CMK (cell line): ENCODE data around the gene RIBC2.
"Not testable (repeated sequence)": the region's sequence is repeated elsewhere in the genome, so short reads cannot be mapped to it uniquely, and the experiment has no call there.

Experiments
- DNase-seq: peaks from one replicate; pipeline ENCODE4 v3.0.0-alpha.2; 2010; ENCODE audit warnings: low read depth

Gene RIBC2, protein sequence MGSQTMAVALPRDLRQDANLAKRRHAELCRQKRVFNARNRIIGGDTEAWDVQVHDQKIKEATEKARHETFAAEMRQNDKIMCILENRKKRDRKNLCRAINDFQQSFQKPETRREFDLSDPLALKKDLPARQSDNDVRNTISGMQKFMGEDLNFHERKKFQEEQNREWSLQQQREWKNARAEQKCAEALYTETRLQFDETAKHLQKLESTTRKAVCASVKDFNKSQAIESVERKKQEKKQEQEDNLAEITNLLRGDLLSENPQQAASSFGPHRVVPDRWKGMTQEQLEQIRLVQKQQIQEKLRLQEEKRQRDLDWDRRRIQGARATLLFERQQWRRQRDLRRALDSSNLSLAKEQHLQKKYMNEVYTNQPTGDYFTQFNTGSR

DNA sequence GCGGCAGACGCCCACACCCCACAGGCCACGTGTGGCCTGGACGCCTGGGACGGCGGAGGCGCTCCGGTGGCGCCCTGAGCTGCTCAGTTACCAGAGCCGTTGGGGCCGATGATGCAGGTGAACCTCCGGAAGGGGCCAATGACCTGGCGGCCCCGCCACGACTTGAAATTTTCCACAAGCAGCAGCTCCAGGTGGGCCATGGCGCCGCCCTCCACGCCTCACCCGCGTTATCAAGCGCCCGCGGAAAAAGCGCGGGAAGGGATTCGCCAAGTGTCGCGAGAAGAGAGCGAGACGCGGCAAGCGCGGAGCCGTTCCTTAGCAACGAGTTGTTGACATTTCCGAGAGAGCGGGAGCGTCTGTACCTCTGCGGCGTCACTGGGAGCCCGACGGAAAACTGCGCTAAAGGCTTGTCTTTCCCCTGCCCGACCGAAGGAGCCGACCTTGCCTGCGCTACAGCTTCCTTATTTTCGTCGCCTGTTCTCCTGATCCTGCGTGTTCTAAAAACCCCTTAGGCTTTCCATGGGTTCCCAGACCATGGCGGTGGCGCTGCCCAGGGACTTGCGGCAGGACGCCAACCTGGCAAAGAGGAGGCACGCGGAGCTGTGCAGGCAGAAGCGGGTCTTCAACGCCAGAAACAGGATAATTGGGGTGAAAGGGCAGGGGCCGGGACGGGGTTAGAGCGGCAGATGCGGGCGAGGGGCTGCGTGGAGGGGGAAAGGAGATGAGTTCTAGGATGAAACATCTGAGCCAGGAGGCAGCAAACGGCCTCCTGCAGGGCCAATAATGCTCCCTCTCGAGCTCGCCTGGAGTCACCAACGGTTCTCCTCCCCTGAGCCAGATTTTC lies at the start of gene RIBC2, which contains the start of gene SMC1B:
TSS of gene RIBC2 (plus strand) at position 326 of the 844 bp plus-strand sequence. CDS start at position 520, 194 bp downstream.
TSS of gene SMC1B (minus strand) at position 232 of the 844 bp plus-strand sequence. CDS start at position 200, 32 bp downstream.
- peak; percentile 82 for DNase-seq

DNA sequence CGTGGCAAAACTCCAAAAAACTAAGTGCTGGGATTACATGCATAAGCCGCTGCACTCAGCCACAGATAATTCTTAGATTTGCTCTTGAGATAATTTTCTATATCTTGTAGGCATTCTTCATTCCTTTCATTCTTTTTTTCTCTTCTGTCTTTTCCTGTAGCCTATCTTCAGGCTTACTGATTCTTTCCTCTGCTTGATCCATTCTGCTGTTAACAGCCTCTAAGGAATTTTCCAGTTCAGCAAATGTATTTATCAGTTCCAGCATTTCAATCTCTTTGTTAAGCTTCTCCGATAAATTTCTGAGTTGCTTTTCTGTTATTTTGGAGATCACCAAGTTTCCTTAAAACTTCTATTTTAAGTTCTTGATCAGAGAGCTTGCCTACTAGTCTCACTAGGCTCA lies 46.8 kb upstream of the RIBC2 start:
- DNase-seq = no peak

DNA sequence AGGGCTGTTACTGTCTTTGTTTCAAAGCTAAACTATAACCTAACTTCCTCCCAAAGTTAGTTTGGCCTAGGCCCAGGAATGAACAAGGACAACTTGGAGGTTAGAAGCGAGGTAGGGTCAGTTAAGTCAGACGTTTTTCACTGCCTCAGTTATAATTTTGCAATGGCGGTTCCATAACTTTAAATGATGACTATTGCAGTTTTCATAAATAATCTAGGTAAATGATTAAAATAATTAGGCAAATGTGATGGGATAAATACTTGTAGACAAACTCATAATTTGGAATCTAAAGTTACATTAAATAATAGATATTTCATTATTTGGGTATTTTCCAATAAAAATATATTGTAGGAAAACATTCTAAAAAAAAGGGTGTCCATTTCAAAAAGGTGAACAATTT lies 39.9 kb upstream of the RIBC2 start:
- not testable (repeated sequence) for DNase-seq

DNA sequence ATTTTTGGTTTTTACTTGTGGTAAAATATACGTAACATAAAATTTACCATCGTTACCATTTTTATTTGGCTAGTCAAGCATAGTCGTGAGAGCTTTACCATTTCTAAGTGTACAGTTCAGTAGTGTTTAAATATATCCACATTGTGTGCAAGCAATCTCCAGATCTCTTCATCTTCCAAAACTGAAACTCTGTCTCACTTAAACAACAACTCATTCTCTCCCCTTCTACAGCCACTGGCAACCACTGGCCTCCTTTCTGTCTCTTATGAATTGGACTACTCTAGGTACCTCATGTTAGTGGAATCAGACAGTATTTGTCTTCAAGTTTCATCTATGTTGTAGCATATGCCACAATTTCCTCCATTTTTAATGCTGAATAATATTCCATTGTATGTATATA lies 37.5 kb upstream of the RIBC2 start:
- no peak for DNase-seq

DNA sequence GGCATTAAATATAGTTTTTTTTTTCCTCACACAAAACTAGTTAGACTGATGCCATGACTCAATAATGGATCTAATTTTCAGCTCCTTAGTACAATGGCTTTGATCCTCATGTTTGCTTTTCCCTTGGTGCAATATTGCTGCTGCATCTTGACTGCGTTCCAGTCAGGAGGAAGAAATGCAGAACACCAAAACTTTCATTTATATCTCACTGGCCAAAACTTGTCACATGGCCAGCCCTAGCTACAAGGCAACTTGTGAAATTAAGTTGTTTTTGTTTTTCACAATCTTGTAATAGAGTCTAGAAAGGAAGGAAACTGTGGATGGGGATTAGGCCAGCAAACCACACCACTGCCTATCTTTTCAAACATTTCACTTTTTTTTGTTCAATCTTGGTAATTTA lies 36.8 kb upstream of the RIBC2 start:
- no peak for DNase-seq

DNA sequence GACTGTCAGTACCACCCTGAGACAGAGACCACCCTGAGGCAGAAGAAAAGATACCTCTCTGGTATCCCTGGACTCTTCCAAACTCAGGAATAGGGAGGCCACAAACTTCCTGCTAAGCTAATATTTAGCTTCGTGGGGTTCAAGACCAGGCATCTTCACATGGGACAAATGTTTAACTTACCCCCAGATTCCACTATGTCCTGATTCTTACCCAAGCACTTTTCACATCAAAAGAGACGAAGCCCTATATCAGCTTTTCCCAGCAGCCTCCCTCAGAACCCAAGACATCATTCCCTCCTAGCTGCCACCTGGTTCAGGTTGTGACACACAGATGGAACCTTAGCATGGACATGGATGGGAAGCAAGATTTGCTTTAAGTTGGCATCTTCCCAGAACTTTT lies 32.1 kb upstream of the RIBC2 start:
- DNase-seq = no peak

DNA sequence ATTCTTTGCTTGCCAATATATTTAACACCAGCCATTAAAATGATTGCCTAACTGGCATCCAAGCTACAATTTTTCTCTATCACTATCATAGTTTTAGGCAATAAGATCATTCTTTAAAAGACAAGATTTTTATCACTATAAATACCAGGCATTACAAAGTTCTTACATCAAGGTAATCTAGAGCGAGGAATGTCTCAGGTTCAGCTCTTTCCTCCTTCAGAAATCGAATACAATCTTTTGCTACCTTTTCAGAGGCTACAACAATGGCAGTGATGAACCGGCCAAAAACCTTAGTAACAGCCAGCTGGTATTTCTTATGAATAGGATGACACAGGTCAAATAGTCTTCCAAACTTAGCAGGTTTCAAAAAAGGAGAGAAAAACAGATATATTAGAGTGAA lies 23.9 kb upstream of the RIBC2 start:
- DNase-seq = no peak

DNA sequence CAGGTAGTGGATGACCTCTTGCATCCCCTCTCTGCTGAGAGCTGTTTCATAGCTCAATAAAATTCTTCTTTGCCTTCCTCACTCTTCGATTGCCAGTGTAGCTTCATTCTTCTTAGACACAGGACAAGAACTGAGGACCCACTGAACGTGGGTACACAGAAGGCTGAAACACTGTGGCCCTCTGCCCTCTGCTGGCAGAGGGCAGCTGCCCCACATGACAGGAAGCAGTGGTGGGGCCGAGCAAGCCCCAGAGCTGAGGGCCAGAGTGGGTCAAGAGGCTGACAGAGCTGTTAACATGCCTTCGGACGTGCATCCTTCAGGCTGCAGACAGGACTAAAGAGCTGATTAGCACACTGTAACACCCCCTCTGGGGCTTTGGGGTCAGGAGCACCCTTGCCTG lies 15.7 kb upstream of the RIBC2 start:
- DNase-seq = no peak

DNA sequence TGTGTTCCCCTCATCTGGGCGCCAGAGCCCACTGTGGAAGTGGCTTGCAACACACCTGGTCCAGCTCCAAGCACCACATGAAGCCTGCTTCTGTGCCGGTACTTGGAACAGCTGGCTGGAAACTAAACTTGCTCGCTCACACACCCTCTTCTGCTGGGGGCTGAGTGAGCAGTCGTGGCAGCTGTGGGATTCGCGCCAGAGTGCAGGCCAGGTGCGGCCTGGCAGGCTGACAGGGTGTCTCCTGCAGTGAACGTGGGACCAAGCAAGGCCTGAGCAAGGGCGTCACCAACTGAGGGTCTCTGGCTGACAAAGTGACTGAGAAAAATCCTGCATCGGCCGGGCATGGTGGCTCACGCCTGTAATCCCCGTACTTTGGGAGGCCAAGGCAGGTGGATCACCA lies 15.3 kb upstream of the RIBC2 start:
- DNase-seq = no peak

DNA sequence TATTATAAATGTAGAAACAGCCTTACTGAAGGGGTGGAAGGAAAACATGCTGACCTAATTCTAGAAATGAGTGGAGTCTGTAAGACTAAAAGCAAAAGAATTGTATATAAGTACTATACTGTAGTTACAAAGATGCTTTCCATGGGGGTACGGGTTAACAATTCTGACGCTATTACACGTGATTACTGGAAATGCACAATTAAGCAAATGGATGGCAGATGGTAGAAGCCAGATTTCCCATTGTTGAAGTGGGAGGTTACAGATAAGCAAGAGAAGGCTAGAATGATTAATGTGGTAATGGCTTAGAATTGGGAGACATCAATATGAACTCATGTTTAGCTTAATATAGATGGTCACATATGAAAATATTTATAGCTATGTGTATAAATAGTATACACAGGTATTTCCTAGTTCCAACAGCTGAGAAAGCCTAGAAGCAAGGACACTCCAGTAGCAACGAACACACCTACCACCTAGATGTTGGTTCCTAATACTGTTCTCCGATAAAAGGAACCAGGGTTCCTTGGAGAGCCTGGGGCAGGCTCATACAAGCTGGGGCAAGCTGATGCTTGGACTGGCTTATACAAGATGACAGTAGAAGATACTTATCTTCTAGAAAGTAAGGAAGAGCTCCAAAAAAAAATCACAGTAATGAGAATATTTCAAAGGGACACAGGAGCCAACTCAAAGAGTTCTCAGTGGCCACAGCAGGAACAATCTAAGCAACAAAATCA lies 13.6 kb upstream of the RIBC2 start:
- DNase-seq = no peak

DNA sequence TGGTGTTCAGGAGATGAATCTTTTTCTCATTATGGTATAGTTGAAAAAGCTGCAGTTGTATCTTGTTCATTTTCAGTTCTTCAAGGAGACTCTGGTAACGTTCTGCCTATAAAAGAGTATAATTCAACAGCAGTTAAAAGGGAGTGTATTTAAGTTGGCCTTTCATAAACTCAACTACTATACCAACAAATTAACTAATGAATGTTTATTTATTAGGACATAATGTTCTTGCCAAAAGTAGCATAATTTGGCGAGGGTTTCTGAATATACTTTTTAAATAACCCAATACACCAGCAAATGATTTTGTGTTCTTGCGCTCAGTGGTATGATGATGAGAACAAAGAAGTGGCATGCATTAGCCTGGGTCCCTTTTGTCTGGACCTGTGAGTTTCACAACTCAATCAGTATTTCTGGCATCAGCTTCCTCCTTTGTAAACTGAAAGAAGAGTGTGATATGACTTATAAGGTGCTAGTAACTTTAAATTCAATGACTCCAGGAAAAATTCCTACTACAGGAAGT lies 11.0 kb upstream of the RIBC2 start:
- no peak for DNase-seq

DNA sequence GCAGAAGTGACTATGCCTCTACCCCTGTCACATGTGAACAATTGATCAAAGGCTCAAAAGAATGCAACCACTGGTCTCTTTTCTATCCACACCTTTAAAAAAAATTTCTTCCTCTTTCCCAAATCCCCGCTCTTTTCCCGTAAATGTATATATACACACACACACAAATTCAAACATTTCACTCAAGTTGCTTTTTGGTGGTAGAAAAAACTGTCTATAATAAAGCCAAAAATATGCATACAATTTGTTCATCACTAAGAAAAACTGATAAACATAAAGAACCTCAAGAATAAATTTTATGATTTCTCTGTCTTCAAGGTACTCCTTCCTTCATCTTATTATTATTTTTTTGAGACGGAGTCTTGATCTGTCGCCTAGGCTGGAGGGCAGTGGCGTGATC lies 5.7 kb upstream of the RIBC2 start:
- DNase-seq = no peak

DNA sequence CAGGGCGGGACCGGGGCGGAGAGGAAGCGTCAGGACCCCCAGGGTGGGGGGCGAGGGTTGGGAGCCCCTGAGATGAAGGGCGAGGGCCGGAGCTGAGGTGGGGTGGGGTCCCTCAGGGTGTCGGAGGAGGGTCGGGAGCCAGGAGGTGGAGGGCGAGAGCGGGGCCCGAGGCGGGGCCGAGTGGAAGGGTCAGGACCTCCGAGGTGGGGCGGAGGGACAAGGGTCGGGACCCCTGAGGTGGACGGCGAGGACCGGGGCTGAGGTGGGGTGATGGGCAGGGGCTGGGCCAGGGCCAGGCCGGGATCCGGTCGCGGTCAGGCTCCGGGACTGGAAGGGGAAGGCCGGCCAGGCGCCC lies 503 bp upstream of the RIBC2 start:
- DNase-seq = no peak

DNA sequence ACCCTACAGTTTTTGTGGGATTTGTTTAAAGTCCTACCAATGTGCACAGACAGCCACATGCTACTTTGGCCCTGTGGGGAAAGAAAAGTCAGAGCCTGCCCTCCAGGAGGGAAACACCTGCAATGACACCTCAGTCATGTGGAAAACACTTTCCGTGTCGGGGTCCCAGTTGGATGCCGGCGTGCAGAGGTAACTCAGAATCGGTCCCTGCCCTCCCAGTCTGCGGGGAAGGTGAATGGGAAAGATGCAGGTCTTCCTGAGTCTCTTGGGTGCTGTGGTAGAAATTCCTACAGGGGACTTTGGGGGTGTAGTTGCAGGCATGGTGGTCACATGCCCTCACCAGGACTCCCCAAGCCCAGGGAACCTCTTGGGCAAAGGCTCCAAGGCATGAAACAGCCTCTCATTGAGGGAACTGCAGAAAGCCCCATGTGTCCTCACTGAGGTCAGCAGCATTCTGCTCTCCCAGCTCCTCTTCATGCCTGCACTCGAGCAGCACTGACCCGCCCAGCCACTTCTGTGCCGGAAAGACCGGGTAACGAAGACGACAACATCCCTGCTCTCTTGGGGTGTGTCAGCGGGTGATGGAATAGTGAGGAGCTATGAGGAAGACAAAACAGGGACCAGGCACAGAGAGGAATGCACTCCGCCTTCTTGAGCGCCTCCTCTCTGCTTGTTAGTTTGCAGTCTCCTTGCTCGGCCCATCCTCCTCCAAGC lies 4.7 kb downstream of the RIBC2 start:
- DNase-seq = no peak

DNA sequence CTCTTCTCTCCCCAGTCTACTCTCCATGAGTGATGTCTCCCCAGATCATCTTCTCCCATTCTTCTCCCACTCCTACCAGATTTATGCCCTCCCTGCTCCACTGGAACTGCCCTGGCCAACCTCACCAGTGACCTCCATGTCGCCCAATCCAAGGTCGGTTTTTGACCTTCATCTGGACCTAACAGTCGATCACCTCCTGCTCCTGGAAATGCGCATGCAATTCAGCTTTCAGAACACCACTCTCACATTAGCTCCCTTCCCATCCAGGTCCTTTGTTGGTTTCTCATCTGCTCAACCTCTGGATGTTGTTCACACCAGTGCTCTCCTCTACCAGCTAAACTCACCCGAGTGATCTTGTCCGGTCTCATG lies 5.3 kb downstream of the RIBC2 start:
- DNase-seq = no peak

DNA sequence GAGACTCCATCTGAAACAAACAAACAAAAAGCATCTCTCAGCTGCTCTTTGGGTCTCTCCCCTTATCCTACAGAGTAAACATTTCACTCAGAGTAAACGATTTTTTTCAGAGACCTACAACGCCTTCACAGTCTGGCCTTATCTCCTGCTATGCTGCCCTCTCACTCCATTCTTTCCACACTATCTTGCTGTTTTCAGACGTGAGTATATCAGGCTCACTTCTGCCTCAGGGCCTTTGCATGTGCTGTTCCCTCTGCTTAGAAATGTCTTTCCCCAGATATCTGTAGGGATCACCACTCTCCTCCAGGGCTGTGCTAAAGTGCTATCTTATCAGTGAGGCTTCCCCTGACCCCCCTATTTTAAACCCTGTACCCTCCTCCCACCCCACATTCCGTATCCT lies 6.5 kb downstream of the RIBC2 start:
- no peak for DNase-seq

DNA sequence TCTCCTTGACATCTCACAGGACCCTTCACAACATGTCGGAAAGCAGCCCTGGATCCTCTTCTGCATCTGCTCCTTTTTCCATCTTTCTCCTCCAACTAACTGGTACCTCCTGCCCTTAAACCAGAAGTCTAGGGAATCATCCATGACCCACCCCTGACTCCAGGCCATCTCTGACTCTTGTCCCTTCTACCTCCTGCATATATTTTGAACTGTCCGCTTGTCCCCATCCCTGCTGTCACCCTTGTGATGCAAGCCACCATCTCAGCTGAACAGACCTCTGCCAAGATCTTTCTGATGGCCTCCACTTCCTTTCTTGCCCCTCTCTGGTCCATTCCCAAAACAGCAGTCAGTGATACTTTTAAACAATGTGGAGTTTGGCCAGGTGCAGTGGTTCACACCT lies 7.0 kb downstream of the RIBC2 start:
- DNase-seq = no peak

DNA sequence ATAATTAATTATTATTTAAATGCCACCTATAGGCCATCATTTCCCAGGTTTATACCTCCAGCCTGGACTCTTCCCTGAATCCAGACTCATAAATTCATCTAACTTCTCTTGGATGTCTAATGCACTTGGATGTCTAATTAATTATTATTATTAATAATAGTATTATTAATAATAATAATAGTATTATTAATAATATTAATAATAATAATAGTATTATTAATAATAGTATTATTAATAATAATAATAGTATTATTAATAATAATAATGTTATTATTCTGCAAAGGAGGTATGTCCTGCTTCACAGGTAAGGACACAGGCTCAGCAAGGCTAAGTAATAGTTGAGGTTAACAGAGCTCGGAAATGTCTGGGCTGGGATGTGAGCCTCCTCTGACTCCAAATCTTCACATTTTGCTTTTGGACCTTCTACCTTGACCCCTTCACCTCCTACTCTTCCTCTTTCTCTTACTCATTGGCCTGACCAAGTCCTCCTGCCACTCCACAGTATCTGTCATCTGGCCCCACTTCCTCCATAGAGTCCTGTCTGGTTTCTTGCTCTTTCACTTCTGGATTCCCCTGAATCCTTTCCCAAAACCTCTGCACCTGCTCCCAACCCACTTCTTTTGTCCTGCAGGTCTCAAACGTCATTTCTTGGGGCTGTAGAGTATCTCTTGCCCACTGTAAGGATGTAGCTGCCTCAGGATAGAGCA lies 8.0 kb downstream of the RIBC2 start:
- no peak for DNase-seq

DNA sequence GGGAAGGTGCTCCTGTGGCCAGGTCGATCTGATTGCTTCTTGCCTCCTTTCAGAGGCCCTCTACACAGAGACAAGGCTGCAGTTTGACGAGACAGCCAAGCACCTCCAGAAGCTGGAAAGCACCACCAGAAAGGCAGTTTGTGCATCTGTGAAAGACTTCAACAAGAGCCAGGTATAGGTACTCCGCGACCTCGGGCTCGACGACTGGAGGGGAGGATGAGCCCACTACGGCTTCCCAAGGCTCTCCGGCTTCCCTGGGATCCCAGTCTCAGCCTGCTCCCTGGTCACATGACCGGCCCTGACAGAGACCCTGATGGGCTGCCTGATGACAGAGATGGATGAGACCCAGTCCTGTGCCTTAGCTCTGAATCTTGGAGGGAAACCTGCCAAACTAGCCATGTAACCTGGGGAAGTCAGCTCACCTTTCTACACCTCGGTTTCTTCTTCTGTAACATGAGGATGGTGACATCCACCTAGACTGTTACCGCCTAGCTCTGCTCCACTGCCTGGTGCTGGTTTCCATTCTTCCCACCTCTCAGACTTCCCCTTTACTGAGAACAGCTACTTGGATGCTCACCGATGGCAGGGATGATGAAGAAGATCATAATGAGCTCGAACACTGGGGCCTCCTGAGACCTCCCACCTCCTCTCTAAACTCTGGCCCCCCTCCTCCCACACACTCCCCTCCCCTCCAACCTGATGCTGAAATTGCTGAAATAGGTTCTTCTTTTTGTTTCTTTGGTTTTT lies 8.9 kb downstream of the RIBC2 start:
- no peak for DNase-seq

DNA sequence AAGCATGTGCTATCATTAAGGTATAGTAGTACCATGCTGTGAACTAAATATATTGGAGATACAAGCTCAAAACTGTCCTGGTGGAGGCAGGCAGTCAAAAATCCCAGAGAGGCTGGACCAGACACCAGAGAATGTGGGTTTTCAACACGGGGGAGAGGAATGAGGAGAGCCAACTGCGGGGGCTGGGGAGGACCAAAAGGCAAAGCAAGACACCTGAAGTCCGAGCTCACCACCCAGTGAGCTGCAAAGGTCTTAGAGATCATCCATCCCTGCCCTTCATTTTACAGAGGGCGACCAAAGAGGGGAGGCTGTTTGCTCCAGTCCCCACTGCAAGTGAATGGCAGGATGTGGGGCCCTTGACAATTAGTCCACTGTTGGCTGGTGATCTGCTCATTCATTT lies 10.0 kb downstream of the RIBC2 start:
- DNase-seq = no peak
